ENCODE results near the gene PACS1.

Gene PACS1

DNA sequence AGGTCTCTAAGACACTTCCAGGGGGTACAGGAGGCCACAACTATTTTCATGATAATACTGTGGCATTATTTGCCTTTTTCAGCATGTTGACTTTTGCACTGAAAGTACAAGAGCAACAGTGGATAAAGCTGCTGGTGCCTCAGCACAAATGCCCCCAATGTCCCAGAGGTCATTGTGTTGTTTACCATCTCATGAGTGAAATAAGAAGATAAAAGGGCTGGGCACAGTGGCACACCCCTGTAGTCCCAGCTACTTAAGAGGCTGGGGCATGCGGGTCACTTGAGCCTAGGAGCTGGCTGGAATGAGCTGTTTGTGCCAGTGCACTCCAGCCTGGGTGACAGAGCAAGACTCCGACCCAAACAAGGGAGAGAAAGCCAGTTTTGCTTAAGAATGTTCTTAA is 125.8 kb downstream of the PACS1 start:
- no peak for TF ChIP-seq ZNF274 (IDR thresholded peaks at IDR 0.05; ENCODE audit: low read depth, low read length)
- H3K4me3 ChIP-seq (ENCODE audit: low read length): no peak overlapping the region

DNA sequence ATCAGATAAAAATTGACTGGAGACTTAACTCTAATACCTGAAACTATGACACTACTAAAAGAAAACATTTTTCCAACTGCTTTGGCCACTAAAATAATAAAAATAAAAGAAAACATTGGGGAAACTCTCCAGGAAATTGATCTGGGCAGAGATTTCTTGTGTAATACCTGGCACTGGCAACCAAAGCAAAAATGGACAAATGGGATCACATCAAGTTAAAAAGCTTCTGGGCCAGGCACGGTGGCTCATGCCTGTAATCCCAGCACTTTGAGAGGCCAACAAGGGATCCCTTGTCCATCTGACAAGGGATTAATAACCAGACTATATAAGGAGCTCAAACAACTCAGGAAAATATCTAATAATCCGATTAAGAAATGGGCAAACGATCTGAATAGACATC is 133.8 kb downstream of the PACS1 start:
- TF ChIP-seq ZNF274 (IDR thresholded peaks at IDR 0.05; ENCODE audit: low read depth, low read length): no peak
- H3K4me3 ChIP-seq (ENCODE audit: low read length): no peak overlapping the region

DNA sequence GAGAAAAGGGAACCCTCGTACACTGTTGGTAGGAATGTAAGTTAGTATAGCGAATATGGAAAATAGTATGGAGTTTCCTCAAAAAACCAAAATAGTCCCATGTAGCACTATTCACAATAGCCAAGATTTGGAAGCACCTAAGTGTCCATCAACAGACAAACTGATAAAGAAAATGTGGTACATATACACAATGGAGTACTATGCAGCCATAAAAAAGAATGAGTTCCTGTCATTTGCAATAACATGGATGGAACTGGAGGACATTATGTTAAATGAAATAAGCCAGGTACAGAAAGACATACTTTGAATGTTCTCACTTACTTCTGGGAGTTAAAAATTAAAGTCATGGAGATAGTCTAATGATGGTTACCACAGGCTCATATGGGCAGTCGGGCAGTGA is 134.3 kb downstream of the PACS1 start:
- TF ChIP-seq ZNF274 (IDR thresholded peaks at IDR 0.05; ENCODE audit: low read depth, low read length): no peak
- H3K4me3 ChIP-seq (ENCODE audit: low read length): no peak overlapping the region

DNA sequence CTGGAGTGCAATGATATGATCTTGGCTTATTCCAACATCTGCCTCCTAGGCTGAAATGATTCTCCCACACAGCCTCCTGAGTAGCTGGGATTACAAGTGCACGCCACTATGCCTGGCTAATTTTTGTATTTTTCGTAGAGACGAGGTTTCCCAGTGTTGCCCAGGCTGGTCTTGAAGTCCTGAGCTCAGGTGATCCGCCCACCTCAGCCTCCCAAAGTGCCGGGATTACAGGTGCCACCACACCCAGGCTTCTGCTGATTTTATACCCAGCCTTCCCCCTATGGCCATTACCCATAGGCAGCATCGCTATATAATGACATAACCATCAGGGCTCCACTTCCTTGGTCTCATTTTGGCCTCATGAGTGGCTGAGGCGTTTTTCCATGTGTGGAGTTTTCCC is 137.7 kb downstream of the PACS1 start:
- no peak for TF ChIP-seq ZNF274 (IDR thresholded peaks at IDR 0.05; ENCODE audit: low read depth, low read length)
- H3K4me3 ChIP-seq (ENCODE audit: low read length): no peak overlapping the region

DNA sequence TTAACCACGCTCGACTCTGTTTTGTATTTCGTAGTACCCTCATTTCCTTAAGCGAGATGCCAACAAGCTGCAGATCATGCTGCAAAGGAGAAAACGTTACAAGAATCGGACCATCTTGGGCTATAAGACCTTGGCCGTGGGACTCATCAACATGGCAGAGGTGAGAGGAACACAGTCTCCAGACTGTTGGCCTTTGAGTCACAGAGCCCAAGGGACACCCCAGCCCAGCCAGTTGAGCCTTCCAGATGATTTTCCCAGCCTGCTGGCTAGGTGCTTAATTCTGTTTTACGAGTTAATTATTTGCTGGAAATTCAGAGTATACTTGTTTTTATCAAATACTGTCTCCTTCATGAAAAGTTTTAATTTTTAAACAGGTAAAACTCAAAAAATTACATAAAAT is 141.0 kb downstream of the PACS1 start:
- H3K4me3 ChIP-seq (ENCODE audit: low read length): no peak overlapping the region
- TF ChIP-seq ZNF274 (IDR thresholded peaks at IDR 0.05; ENCODE audit: low read depth, low read length): no peak

DNA sequence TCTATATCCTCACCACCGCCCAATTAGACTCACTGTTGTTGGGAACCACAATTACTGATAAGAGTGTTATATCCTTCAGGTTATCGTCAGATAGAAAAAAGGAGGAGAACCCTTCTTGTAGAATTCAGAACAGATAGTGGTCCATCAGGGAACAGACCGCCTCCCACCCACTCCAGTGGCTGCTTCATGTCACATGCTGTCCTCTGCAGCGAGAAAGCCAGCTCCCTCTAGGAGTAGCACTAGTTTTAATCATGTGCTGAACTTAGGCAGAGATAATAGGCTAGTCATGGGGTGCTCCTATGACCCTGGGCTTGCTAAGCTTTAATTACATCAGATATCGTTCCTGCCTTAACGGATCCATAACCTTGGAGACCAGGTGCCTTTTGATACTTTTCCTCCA is 146.8 kb downstream of the PACS1 start:
- TF ChIP-seq ZNF274 (IDR thresholded peaks at IDR 0.05; ENCODE audit: low read depth, low read length): no peak
- H3K4me3 ChIP-seq (ENCODE audit: low read length): no peak overlapping the region

DNA sequence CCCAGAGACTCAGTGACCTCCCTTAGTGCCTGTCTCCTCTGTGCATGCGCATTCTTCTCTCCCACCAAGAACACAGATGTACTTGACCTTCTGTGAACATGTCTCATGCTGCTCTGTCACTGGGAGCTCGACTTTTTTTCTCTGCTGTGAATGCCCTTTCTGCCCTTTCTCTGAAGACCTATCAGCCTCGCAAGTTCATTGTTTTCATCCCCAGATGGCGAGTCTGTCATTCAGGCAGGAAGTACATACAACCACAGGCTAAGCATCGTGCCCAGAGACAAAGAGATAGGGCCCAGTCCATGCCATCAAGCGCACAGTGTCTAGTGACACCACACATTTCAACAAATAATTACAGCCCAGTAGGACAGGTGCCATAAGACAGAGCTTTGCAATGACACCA is 148.0 kb downstream of the PACS1 start:
- TF ChIP-seq ZNF274 (IDR thresholded peaks at IDR 0.05; ENCODE audit: low read depth, low read length): no peak
- no peak overlapping the region for H3K4me3 ChIP-seq (ENCODE audit: low read length)

DNA sequence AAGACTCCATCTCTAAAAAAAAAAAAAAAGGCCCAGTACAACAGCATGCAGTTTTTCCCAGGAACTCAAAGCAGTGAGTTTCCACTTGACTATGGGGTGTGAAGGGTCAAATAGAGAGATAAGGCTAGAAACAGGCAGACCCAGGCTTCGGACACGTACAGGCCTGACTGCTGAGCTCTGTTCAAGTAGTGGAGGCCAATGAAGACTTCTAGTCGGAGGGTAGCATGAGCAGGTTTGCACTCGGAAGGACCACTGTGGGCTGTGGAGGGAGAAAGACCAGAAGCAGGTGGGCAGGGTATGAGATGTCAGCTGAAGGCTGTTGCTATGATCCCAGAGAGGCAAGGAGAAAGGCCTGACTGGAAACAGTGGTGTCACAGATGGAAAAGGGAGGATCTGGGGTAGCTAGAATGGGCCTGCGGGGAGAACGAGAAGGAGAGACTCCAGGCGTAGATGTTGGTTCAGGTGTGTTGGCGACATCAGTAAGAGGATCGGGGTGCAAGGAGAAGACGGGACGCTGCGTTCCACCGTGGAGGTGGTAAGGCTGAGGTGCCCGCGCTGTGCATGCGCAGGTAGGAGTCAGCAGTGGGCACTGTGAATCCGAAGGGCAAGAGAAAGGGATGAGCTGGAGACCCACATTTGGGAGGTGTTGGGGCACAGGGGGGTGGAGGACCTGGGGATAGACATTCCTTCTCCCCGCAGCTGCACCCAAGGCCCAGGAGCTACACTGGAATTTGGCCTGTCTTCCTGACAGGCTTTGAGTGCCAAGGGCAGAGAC is 149.0 kb downstream of the PACS1 start:
- H3K4me3 ChIP-seq (ENCODE audit: low read length): no peak overlapping the region
- no peak for TF ChIP-seq ZNF274 (IDR thresholded peaks at IDR 0.05; ENCODE audit: low read depth, low read length)

DNA sequence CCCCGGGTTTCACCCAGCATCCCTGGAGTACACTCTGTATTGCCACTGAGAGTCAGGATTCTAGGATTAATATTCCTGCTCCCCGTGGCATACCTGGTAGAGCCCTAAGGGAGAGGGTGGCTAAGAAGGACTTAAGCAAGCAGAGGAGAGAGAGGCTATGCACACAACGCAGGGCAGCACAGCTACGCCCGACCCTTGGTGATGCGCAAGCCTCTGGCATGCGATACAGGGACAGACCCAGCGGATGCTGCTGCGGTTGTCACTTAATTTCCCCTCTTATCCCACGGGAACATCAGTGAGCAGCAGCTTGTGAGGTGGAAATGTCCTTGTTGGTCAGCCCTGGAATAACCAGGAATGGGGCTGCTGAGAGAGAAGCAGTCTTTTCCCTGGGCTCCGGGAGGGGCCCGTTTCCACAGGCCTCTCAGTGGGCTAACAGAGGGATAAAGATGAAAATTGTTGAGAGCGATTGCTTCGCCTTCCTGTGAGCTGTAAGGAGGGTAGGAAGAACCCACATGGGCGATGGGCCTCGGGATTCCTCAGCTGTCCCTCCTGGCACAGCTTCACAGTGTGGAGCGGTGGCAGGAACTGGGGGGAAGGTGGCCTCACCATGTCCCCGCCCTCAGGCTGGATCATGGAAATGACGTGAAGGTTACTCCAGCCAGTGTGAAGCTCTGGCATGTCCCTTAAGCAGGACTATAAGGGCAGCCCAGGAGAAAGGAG is 149.9 kb downstream of the PACS1 start:
- H3K4me3 ChIP-seq (ENCODE audit: low read length): no peak overlapping the region
- no peak for TF ChIP-seq ZNF274 (IDR thresholded peaks at IDR 0.05; ENCODE audit: low read depth, low read length)

DNA sequence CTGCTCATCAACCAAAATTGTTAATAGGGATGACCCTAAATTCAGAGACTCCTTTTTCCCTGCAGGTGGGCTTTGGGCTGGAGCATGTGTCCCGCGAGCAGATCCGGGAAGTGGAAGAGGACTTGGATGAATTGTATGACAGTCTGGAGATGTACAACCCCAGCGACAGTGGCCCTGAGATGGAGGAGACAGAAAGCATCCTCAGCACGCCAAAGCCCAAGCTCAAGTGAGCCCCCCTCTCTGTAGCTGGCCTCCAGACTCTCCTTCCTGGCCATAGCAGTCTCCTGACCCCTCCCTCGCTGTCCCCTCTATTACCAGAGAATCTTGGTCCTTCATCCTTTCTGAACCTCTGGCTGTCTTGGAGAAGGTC is 150.5 kb downstream of the PACS1 start:
- no peak overlapping the region for H3K4me3 ChIP-seq (ENCODE audit: low read length)
- no peak for TF ChIP-seq ZNF274 (IDR thresholded peaks at IDR 0.05; ENCODE audit: low read depth, low read length)

DNA sequence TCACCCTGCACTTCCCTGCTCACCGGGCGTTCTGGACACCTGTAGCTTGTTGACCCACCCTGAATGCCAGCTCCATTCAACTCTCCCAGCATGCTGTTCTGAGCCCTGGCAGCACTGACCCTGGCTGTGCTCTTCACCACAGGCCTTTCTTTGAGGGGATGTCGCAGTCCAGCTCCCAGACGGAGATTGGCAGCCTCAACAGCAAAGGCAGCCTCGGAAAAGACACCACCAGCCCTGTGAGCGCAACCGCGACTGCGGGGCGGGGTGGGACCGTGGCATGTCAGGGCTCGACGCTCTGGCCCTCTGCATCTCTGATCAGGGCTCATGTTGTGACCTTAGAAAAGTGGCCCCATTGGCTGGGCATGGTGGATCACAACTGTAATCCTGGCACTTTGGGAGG is 150.9 kb downstream of the PACS1 start:
- H3K4me3 ChIP-seq (ENCODE audit: low read length): no peak overlapping the region

DNA sequence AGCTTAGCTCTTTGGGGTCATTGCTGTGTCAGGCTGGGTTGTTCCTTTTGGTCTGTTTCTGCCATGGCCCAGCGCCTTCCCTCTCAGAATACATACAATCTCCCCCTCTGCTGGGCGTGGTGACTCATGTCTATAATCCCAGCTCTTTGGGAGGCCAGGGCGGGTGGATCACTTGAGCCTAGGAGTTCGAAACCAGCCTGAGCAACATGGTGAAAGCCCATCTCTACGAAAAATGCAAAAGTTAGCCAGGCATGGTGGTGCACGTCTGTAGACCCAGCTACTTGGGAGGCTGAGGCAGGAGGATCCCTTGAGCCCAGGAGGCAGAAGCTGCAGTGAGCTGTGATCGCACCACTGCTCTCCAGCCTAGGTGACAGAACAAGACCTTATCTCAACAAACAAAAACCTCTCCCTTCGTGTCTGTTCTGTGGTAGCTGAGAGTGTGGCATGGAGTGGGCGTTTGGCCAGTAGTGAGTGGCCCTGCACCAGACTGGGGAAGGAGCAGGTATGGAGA is 151.7 kb downstream of the PACS1 start:
- no peak overlapping the region for H3K4me3 ChIP-seq (ENCODE audit: low read length)
- TF ChIP-seq ZNF274 (IDR thresholded peaks at IDR 0.05; ENCODE audit: low read depth, low read length): no peak

More for the DNA sequence above, 150.9 kb downstream of the PACS1 start:
- no peak for TF ChIP-seq ZNF274 (IDR thresholded peaks at IDR 0.05; ENCODE audit: low read depth, low read length)

DNA sequence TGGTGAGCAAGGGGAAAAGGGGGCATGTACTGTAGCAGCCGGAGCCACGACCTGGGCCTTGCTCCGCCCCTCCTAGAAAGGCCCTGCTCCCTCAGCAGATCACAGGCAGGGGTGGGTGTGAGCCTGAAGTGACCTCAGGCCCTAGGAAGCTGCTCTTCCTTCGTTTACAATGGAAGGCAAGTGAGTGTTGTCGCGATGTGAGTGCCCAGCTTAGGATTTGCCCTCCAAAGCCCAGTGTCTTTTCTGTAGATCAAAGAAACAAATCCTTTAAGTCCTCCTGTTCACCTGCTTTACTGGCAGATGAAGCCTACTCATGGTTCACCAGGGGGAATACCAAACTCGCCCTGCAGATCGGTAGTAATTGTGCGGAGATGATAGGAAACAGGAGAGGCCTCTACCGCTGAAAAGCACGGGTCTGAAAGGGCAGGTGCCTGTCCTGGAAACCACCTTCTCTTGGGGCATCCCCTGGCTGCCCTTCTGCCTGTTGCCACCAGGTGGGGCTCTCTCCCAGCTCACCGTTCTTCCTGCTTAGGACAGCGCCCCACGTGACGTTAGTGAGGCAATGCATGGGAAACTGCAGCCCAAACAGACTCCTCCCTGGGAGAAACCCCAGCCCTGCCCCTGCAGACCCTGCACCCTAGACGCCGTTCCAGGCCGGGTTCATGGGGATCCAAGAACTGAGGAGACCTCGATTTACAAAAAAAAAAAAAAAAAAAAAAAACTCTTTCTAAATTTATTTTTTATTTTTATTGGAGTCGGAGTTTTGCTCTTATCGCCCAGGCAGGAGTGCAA is 152.5 kb downstream of the PACS1 start:
- no peak for TF ChIP-seq ZNF274 (IDR thresholded peaks at IDR 0.05; ENCODE audit: low read depth, low read length)
- no peak overlapping the region for H3K4me3 ChIP-seq (ENCODE audit: low read length)

DNA sequence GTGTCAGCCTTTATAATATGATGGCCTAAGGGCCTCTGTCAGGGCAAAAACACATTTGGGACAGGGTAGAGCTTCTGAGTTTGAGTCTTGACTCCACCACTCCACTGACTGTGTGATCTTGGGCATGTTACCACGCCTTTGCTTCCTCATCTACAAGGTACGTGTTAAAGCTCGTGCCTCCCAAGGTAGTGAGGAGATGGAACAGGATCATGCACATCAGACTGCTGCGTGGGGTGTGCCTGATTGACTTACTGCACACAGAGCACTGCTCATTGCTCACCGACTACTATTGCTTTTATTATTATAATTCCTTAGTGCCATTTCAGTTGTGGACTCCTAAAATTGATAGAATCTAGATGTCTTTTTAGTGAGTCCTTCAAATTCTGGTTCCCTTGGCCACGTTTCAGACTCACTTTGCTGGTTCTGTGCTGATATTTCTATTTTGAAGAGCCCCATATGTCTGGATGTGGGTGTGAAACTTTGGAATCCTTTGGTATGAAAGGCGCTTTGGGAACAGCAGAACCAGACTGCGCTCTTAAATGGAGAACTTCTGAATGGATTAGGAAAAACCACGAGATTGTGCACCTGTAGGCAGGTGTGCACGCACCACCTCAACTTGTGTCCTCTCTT is 154.3 kb downstream of the PACS1 start:
- H3K4me3 ChIP-seq (ENCODE audit: low read length): no peak overlapping the region
- TF ChIP-seq ZNF274 (IDR thresholded peaks at IDR 0.05; ENCODE audit: low read depth, low read length): no peak
